ENCODE measurements around the gene MARCHF6.

MARCHF6 gene

DNA sequence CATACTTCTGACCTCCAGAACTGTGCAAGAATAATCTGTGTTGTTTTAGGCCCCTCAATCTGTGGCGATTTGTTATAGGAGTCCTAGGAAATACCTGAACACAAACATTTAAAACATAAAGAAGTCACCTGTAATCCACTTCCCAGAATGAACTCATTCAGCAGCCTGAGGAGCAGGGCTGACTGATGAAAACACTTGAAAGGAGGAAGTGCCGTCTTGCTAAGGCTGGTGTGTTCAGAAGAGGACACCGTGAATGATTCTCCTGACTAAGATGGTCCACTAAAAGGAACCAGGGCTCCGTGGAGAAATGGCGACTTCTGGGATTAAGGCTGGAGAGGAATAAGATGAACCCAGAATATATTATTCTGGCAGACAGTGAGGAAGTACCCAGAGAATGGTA is 18.7 kb upstream of the MARCHF6 start:
- TF ChIP-seq, protein P1, sequence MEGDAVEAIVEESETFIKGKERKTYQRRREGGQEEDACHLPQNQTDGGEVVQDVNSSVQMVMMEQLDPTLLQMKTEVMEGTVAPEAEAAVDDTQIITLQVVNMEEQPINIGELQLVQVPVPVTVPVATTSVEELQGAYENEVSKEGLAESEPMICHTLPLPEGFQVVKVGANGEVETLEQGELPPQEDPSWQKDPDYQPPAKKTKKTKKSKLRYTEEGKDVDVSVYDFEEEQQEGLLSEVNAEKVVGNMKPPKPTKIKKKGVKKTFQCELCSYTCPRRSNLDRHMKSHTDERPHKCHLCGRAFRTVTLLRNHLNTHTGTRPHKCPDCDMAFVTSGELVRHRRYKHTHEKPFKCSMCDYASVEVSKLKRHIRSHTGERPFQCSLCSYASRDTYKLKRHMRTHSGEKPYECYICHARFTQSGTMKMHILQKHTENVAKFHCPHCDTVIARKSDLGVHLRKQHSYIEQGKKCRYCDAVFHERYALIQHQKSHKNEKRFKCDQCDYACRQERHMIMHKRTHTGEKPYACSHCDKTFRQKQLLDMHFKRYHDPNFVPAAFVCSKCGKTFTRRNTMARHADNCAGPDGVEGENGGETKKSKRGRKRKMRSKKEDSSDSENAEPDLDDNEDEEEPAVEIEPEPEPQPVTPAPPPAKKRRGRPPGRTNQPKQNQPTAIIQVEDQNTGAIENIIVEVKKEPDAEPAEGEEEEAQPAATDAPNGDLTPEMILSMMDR (conservative IDR thresholded peaks at IDR 0.05; ENCODE audit: low read depth, low read length) = no peak
- no peak overlapping the region for H3K27ac ChIP-seq
- no peak overlapping the region for H3K4me2 ChIP-seq
- no peaks in the 10 kb centered on the region for H3K79me2 ChIP-seq (ENCODE audit: insufficient read depth, low read depth)
- no peak overlapping the region for H3K9ac ChIP-seq
- H3K4me1 ChIP-seq (ENCODE audit: low read depth, poor library complexity, severe bottlenecking) = no peaks in the 10 kb centered on the region
- no peaks in the 10 kb centered on the region for H3K36me3 ChIP-seq (ENCODE audit: insufficient read depth)
- no peak overlapping the region for H2AFZ ChIP-seq (ENCODE audit: low read depth)
- no peaks in the 10 kb centered on the region for H4K20me1 ChIP-seq (ENCODE audit: insufficient read depth)
- H3K4me3 ChIP-seq (IDR thresholded peaks at IDR 0.05; ENCODE audit: insufficient read depth, low read depth, low read length) = no peak overlapping the region
- H3K27me3 ChIP-seq (ENCODE audit: insufficient read depth, low read depth) = no peaks in the 10 kb centered on the region

DNA sequence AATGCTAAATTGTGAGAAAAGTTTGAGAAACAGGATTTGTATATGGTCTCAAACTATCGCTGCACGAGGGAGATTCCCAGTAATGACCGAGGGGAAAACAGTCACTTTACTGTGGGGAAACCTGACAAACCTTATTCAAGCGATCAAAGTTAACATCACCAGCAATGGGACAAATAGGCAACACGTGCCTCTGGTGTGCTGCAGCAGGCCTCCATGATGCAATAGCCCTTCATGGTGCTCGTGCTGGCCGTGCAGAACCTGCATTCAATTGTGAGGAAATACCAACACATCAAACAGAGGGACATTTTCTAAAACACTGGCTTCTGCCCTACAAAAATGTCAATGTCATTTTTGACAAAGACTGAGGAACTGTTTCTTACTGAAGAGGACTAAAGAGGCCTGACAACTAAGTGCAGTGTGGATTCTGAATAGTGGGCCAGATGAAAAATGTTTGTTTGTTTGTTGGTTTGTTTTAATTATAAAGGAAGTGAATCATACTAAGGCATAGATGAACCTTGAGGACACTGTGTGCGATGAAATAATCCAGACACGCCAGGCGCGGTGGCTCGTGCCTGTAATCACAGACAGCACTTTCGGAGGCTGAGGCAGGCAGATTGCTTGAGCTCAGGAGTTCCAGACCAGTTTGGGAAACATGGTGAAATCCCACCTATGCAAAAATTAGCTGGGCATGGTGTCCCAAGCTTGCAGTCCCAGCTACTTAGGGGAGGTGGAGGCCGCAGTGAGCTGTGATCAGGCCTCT is 17.6 kb upstream of the MARCHF6 start:
- Histone ChIP-seq H3K27ac (no peak overlapping the region), H3K27me3 (ENCODE audit: insufficient read depth, low read depth) (no peaks in the 10 kb centered on the region), H3K9ac (no peak overlapping the region), H4K20me1 (ENCODE audit: insufficient read depth) (no peaks in the 10 kb centered on the region), H3K36me3 (ENCODE audit: insufficient read depth) (no peaks in the 10 kb centered on the region), H3K4me2 (no peak overlapping the region), H3K4me1 (ENCODE audit: low read depth, poor library complexity, severe bottlenecking) (no peaks in the 10 kb centered on the region), H3K4me3 (IDR thresholded peaks at IDR 0.05; ENCODE audit: insufficient read depth, low read depth, low read length) (no peak overlapping the region), H2AFZ (ENCODE audit: low read depth) (no peak overlapping the region), H3K79me2 (ENCODE audit: insufficient read depth, low read depth) (no peaks in the 10 kb centered on the region)
- TF ChIP-seq, protein P1 (conservative IDR thresholded peaks at IDR 0.05; ENCODE audit: low read depth, low read length) = no peak

DNA sequence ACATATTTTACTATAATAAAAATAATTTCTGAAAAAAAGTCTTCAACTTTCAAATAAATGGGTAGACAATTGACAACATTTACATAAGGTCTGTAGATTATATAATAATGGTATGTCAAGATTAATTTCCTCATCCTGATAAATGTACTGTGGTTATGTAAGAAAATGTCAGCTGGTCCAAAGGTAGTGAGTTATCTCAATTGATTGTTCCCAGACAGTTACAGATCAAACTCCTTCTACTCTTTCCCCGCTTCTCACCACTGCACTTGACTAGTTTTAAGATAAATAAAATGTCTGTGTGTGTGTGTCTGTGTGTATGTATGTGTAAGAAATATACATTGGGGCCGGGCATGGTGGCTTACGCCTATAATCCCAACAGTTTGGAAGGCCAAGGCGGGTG is 16.4 kb upstream of the MARCHF6 start:
- TF ChIP-seq, protein P1 (conservative IDR thresholded peaks at IDR 0.05; ENCODE audit: low read depth, low read length) = no peak
- no peaks in the 10 kb centered on the region for H4K20me1 ChIP-seq (ENCODE audit: insufficient read depth)
- no peak overlapping the region for H2AFZ ChIP-seq (ENCODE audit: low read depth)
- no peaks in the 10 kb centered on the region for H3K27me3 ChIP-seq (ENCODE audit: insufficient read depth, low read depth)
- H3K4me1 ChIP-seq (ENCODE audit: low read depth, poor library complexity, severe bottlenecking) = no peaks in the 10 kb centered on the region
- H3K4me3 ChIP-seq (IDR thresholded peaks at IDR 0.05; ENCODE audit: insufficient read depth, low read depth, low read length) = no peak overlapping the region
- H3K4me2 ChIP-seq = no peak overlapping the region
- H3K9ac ChIP-seq = no peak overlapping the region
- H3K79me2 ChIP-seq (ENCODE audit: insufficient read depth, low read depth) = no peaks in the 10 kb centered on the region
- H3K27ac ChIP-seq = no peak overlapping the region
- no peaks in the 10 kb centered on the region for H3K36me3 ChIP-seq (ENCODE audit: insufficient read depth)

DNA sequence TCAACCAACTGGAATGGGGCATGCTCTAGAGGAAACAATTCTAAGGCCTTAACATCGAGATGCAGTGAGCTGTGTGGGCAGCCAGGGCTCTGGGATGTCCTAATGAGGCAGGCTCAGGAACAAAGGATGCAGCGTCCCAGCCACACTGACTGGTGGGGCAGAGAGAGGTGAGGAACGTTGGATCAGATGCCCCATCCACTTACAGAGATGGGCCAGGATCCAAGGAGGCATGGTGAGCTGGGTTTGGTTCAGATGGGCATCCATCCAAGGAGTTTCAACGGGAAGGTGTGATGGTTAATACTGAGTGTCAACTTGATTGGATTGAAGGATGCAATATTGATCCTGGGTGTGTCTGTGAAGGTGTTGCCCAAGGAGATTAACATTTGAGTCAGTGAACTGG is 15.5 kb upstream of the MARCHF6 start:
- H3K27ac ChIP-seq = no peak overlapping the region
- no peak overlapping the region for H3K4me3 ChIP-seq (IDR thresholded peaks at IDR 0.05; ENCODE audit: insufficient read depth, low read depth, low read length)
- TF ChIP-seq, protein P1 (conservative IDR thresholded peaks at IDR 0.05; ENCODE audit: low read depth, low read length) = no peak

More for the DNA sequence above, 15.5 kb upstream of the MARCHF6 start:
- no peak overlapping the region for H2AFZ ChIP-seq (ENCODE audit: low read depth)
- no peaks in the 10 kb centered on the region for H3K4me1 ChIP-seq (ENCODE audit: low read depth, poor library complexity, severe bottlenecking)
- H3K79me2 ChIP-seq (ENCODE audit: insufficient read depth, low read depth) = no peaks in the 10 kb centered on the region
- no peaks in the 10 kb centered on the region for H3K36me3 ChIP-seq (ENCODE audit: insufficient read depth)
- H3K27me3 ChIP-seq (ENCODE audit: insufficient read depth, low read depth) = no peaks in the 10 kb centered on the region
- H3K9ac ChIP-seq = no peak overlapping the region
- no peak overlapping the region for H3K4me2 ChIP-seq
- no peaks in the 10 kb centered on the region for H4K20me1 ChIP-seq (ENCODE audit: insufficient read depth)
